GM18498 (cell line): ENCODE measurements around the gene PTPN20.
"Not testable (repeated sequence)": the region's sequence is repeated elsewhere in the genome, so short reads cannot be mapped to it uniquely, and the experiment has no call there.

ENCODE experiments used
- ATAC-seq: cut with Tn5 transposase; IDR thresholded peaks from one replicate; pipeline ENCODE4 v1.9.1; 2021; ENCODE audit warnings: mild to moderate bottlenecking, moderate library complexity; ENCODE audit not compliant: unreplicated experiment

The PTPN20 gene

GRCh38 chr10:46948687-46949518 lies 37.7 kb downstream of the PTPN20 start:
- ATAC-seq = not testable (repeated sequence)

GRCh38 chr10:46952540-46952939 lies 41.3 kb downstream of the PTPN20 start:
- ATAC-seq = not testable (repeated sequence)

GRCh38 chr10:46960742-46961141 lies 49.5 kb downstream of the PTPN20 start:
- ATAC-seq = not testable (repeated sequence)

- ATAC-seq = not testable (repeated sequence)
Observed at GRCh38 chr10:46963356-46963755, 52.1 kb downstream of the PTPN20 start.

- not testable (repeated sequence) for ATAC-seq
Observed at GRCh38 chr10:46967013-46967412, 55.8 kb downstream of the PTPN20 start.

GRCh38 chr10:46980223-46980622 lies 69.0 kb downstream of the PTPN20 start:
- ATAC-seq = not testable (repeated sequence)

GRCh38 chr10:46987233-46987924 lies 76.2 kb downstream of the PTPN20 start:
- ATAC-seq = not testable (repeated sequence)

- no peak for ATAC-seq
Observed at GRCh38 chr10:46992803-46993561, 81.8 kb downstream of the PTPN20 start.

GRCh38 chr10:46995234-46995633 lies 84.0 kb downstream of the PTPN20 start:
- no peak for ATAC-seq

GRCh38 chr10:46998192-46998591 lies 87.0 kb downstream of the PTPN20 start:
- ATAC-seq = no peak

- no peak for ATAC-seq
Observed at GRCh38 chr10:46998595-46998994, 87.4 kb downstream of the PTPN20 start.

- no peak for ATAC-seq
Observed at GRCh38 chr10:46999217-46999616, 88.0 kb downstream of the PTPN20 start.

GRCh38 chr10:47008769-47009168 lies 97.5 kb downstream of the PTPN20 start:
- no peak for ATAC-seq

- ATAC-seq = no peak
Observed at GRCh38 chr10:47009215-47009838, 98.1 kb downstream of the PTPN20 start.

- no peak for ATAC-seq
Observed at GRCh38 chr10:47010036-47010435, 98.8 kb downstream of the PTPN20 start.

- no peak for ATAC-seq
Observed at GRCh38 chr10:47012214-47012613, 101.0 kb downstream of the PTPN20 start.

- no peak for ATAC-seq
Observed at GRCh38 chr10:47013507-47014154, 102.4 kb downstream of the PTPN20 start.

GRCh38 chr10:47015404-47015803 lies 104.2 kb downstream of the PTPN20 start:
- no peak for ATAC-seq

GRCh38 chr10:47016564-47016963 lies 105.3 kb downstream of the PTPN20 start:
- no peak for ATAC-seq

GRCh38 chr10:47018026-47018735 lies 107.0 kb downstream of the PTPN20 start:
- no peak for ATAC-seq
